SK-N-SH (cell line): Measurements from ENCODE around the gene OR56A1. TPM values are rescaled to one million over a fixed set of nuclear protein-coding genes. Genes with fewer than 3 reads are reported as not detected.

ENCODE experiments used
- CTCF ChIA-PET: fragments of 300-600, 350-600 bp; formaldehyde crosslinking; extraction: SDS; loops from one replicate; lab custom pipeline; 2021; lab: Yijun Ruan, JAX
- POLR2A ChIA-PET: fragments of 350-600 bp; sonication (Branson Sonifier 250); formaldehyde crosslinking; extraction: SDS; loops from one replicate; lab custom pipeline; 2020; ENCODE audit warnings: antibody characterized with exemption, inconsistent platforms; lab: Yijun Ruan, JAX
- DNase-seq: peaks from one replicate; pipeline ENCODE4 v3.0.0; 2012
- H2AFZ ChIP-seq: fragments of 200-600 bp; sonication (generic); 2 replicates; pipeline ENCODE4 v1.8.1; 2016; ENCODE audit warnings: antibody characterized with exemption, mild to moderate bottlenecking, low read depth
- H3F3A ChIP-seq: fragments of 200-600 bp; sonication (generic); replicated peaks from 2 replicates; pipeline ENCODE3; 2016; ENCODE audit warnings: antibody characterized with exemption, mild to moderate bottlenecking; ENCODE audit not compliant: insufficient read depth
- H3K27ac ChIP-seq, 2 experiments: fragments of 200-500 bp in 1 of 2; fragments of 200-600 bp in 1 of 2; sonication (Bioruptor generic) in 1 of 2; sonication (generic), shearing (Covaris generic) in 1 of 2; 2 replicates each; pipeline versions ENCODE4 v1.5.1 to v1.6.1; 2014 to 2016; ENCODE audit warnings: low read depth in 2 of 2, inconsistent platforms in 1 of 2, low read length in 1 of 2, mild to moderate bottlenecking in 1 of 2, mixed read lengths in 1 of 2
- H3K27me3 ChIP-seq: fragments of 200-600 bp; sonication (generic), shearing (Covaris generic); 2 replicates; pipeline ENCODE4 v1.6.1; 2016; ENCODE audit warnings: mixed run types; ENCODE audit not compliant: insufficient read depth
- H3K36me3 ChIP-seq, 2 experiments: fragments of 200-500 bp in 1 of 2; fragments of 200-600 bp in 1 of 2; sonication (Bioruptor generic) in 1 of 2; sonication (generic) in 1 of 2; replicated peaks in 1 of 2; 2 replicates each; pipeline versions ENCODE3 to v1.5.1; 2014 to 2016; ENCODE audit warnings: low read length in 1 of 2, mild to moderate bottlenecking in 1 of 2; ENCODE audit not compliant: insufficient read depth in 2 of 2, control insufficient read depth in 1 of 2
- H3K4me1 ChIP-seq, 2 experiments: fragments of 200-500 bp in 1 of 2; fragments of 200-600 bp in 1 of 2; sonication (Bioruptor generic) in 1 of 2; sonication (generic), shearing (Covaris generic) in 1 of 2; 2 replicates each; pipeline versions ENCODE4 v1.5.1 to v1.6.1; 2014 to 2016; ENCODE audit warnings: low read depth in 1 of 2, low read length in 1 of 2, mixed run types in 1 of 2; ENCODE audit not compliant: insufficient read depth in 2 of 2, control insufficient read depth in 1 of 2
- H3K4me2 ChIP-seq: fragments of 200-600 bp; sonication (generic), shearing (Covaris generic); 2 replicates; pipeline ENCODE4 v1.6.1; 2017; ENCODE audit warnings: mixed run types
- H3K4me3 ChIP-seq, 2 experiments: fragments of 200-500 bp in 1 of 2; fragments of 200-600 bp in 1 of 2; sonication (Bioruptor generic) in 1 of 2; sonication (generic), shearing (Covaris generic) in 1 of 2; 2 replicates each; pipeline versions ENCODE4 v1.5.1 to v1.8.1; 2014 to 2016; ENCODE audit warnings: low read depth in 2 of 2, inconsistent platforms in 1 of 2, low read length in 1 of 2, mild to moderate bottlenecking in 1 of 2, mixed read lengths in 1 of 2, moderate library complexity in 1 of 2
- H3K79me2 ChIP-seq: fragments of 200-600 bp; sonication (generic); 2 replicates; pipeline ENCODE4 v1.8.1; 2017; ENCODE audit warnings: mild to moderate bottlenecking; ENCODE audit not compliant: insufficient read depth
- H3K9ac ChIP-seq: fragments of 200-600 bp; sonication (generic); 2 replicates; pipeline ENCODE4 v1.6.1; 2017; ENCODE audit warnings: mixed run types
- H3K9me2 ChIP-seq: fragments of 200-600 bp; sonication (generic); 2 replicates; pipeline ENCODE4 v1.6.1; 2017; ENCODE audit warnings: mixed run types
- H3K9me3 ChIP-seq: fragments of 200-600 bp; sonication (generic); 2 replicates; pipeline ENCODE4 v1.6.1; 2017; ENCODE audit warnings: mixed run types, mild to moderate bottlenecking, moderate library complexity
- H4K20me1 ChIP-seq: fragments of 200-600 bp; sonication (generic); 2 replicates; pipeline ENCODE4 v1.6.1; 2017; ENCODE audit warnings: mild to moderate bottlenecking, mixed run types; ENCODE audit not compliant: insufficient read depth
- CHD2 ChIP-seq: fragments of 150-350 bp; IDR thresholded peaks from 2 replicates; pipeline ENCODE4 v1.6.1; 2018; ENCODE audit warnings: low read length; ENCODE audit not compliant: partially characterized antibody
- CTCF ChIP-seq: fragments of 200-600 bp; sonication (generic); IDR thresholded peaks from 2 replicates; pipeline ENCODE4 v1.6.1; 2017; ENCODE audit warnings: antibody characterized with exemption, mild to moderate bottlenecking, moderate library complexity
- EZH2phosphoT487 ChIP-seq: fragments of 200-600 bp; sonication (generic); IDR thresholded peaks from 2 replicates; pipeline ENCODE4 v1.6.1; 2017; ENCODE audit warnings: low read depth, mixed run types, mild to moderate bottlenecking, antibody characterized with exemption, moderate library complexity, borderline replicate concordance
- FOSL2 ChIP-seq: IDR thresholded peaks from 2 replicates; pipeline ENCODE4 v1.4.0; 2012; ENCODE audit warnings: low read depth, mild to moderate bottlenecking, moderate library complexity, borderline replicate concordance
- FOXM1 ChIP-seq: IDR thresholded peaks from 2 replicates; pipeline ENCODE4 v1.4.0; 2012; ENCODE audit warnings: low read depth, mild to moderate bottlenecking
- GABPA ChIP-seq: IDR thresholded peaks from 2 replicates; pipeline ENCODE4 v1.4.0; 2012; ENCODE audit warnings: low read depth, mild to moderate bottlenecking
- JUND ChIP-seq: IDR thresholded peaks from 2 replicates; pipeline ENCODE4 v1.4.0; 2012
- MAX ChIP-seq: IDR thresholded peaks from 2 replicates; pipeline ENCODE4 v1.4.0; 2012; ENCODE audit warnings: low read depth
- MXI1 ChIP-seq: IDR thresholded peaks from 2 replicates; pipeline ENCODE4 v1.6.1; 2012; ENCODE audit warnings: mild to moderate bottlenecking, low read depth, low read length, improper control_type of control experiment
- NRF1 ChIP-seq: IDR thresholded peaks from 2 replicates; pipeline ENCODE4 v1.6.1; 2012; ENCODE audit warnings: low read depth, mild to moderate bottlenecking, low read length
- PBX3 ChIP-seq: IDR thresholded peaks from 2 replicates; pipeline ENCODE4; 2012
- POLR2AphosphoS5 ChIP-seq: IDR thresholded peaks from 2 replicates; pipeline ENCODE4 v1.6.1; 2012; ENCODE audit warnings: low read depth, low read length
- RFX5 ChIP-seq: IDR thresholded peaks from 2 replicates; pipeline ENCODE4 v1.6.1; 2012; ENCODE audit warnings: mild to moderate bottlenecking, improper control_type of control experiment, low read length
- RXRA ChIP-seq: IDR thresholded peaks from 2 replicates; pipeline ENCODE4 v1.4.0; 2012; ENCODE audit warnings: low read depth, mild to moderate bottlenecking, borderline replicate concordance
- SIN3A ChIP-seq: IDR thresholded peaks from 2 replicates; pipeline ENCODE4 v1.6.1; 2012; ENCODE audit warnings: low read depth, mild to moderate bottlenecking, low read length, moderate library complexity, borderline replicate concordance
- TAF1 ChIP-seq: IDR thresholded peaks from 2 replicates; pipeline ENCODE4 v1.6.1; 2012; ENCODE audit warnings: low read depth, mild to moderate bottlenecking, low read length, moderate library complexity, borderline replicate concordance
- TCF12 ChIP-seq: IDR thresholded peaks from 2 replicates; pipeline ENCODE4 v1.4.0; 2012
- TEAD4 ChIP-seq: IDR thresholded peaks from 2 replicates; pipeline ENCODE4 v1.4.0; 2012; ENCODE audit warnings: mild to moderate bottlenecking, borderline replicate concordance; ENCODE audit not compliant: insufficient read depth
- ZBTB33 ChIP-seq: IDR thresholded peaks from 2 replicates; pipeline ENCODE4 v1.4.0; 2012; ENCODE audit warnings: low read depth, borderline replicate concordance
- WGBS: methylation state at CpG from one replicate; pipeline ENCODE4 v1.1.6; 2017; ENCODE audit warnings: low lambda C conversion rate; 5-methylcytosine and 5-hydroxymethylcytosine counted together
- polyA plus RNA-seq, 3 experiments: library from polyadenylated mRNA; depleted of rRNA; stranded (reverse); fragments of >200 nt; gene quantifications; 2 replicates each; pipeline ENCODE4 v1.2.3, GENCODE V29; 2012

OR56A1 gene
- polyA plus RNA-seq, 1 of the 3 experiments (the other 2 are of a cell fraction): not detected

GRCh38 chr11:6052374-6052773 lies 21.8 kb upstream of the OR56A1 start (continued):
- TF ChIP-seq TAF1: no peak

- no peaks in the 10 kb centered on the region for H3K4me1 ChIP-seq
- H3K79me2 ChIP-seq: no peaks in the 10 kb centered on the region
- 0 out of 2 replicates have a peak, but pooled peaks cover 5% of the 10 kb centered on the region for H3K27me3 ChIP-seq
- H3K9me3 ChIP-seq: no peaks in the 10 kb centered on the region
- H3K4me2 ChIP-seq: no peak overlapping the region
- CTCF ChIA-PET: interaction anchor here (0.6 kb wide), 1 partner anchor 1213 kb away, joined by 3 read pairs; no protein-coding TSS in a partner anchor
- H3F3A ChIP-seq: no peaks in the 10 kb centered on the region
- H3K9me2 ChIP-seq: no peaks in the 10 kb centered on the region
- no peaks in the 10 kb centered on the region for H3K36me3 ChIP-seq
- TF ChIP-seq CTCF (no peak), RFX5 (no peak), FOXM1 (no peak), PBX3 (no peak), RXRA (no peak), CHD2 (no peak), FOSL2 (no peak), POLR2AphosphoS5 (no peak), MAX (no peak), NRF1 (no peak), SIN3A (no peak), TEAD4 (no peak), EZH2phosphoT487 (no peak), TCF12 (no peak), JUND (no peak), TAF1 (no peak), ZBTB33 (no peak), MXI1 (no peak), GABPA (no peak)
- no peak overlapping the region for H3K27ac ChIP-seq
- no peaks in the 10 kb centered on the region for H4K20me1 ChIP-seq
- WGBS: 5% methylated on average over 4 of the region's 4 CpGs
- POLR2A ChIA-PET: no interaction called here
- no peak for DNase-seq
- no peak overlapping the region for H2AFZ ChIP-seq
- H3K9ac ChIP-seq: no peak overlapping the region
- H3K4me3 ChIP-seq: no peak overlapping the region
Measured at GRCh38 chr11:6040874-6041273, 10.3 kb upstream of the OR56A1 start.
